Measurements from ENCODE around the gene C1QTNF12. TPM values are rescaled to one million over a fixed set of nuclear protein-coding genes. Genes with fewer than 3 reads are reported as not detected.

The C1QTNF12 gene
- total RNA-seq, 1 experiment from 2014 or later = 4.4 TPM

DNA sequence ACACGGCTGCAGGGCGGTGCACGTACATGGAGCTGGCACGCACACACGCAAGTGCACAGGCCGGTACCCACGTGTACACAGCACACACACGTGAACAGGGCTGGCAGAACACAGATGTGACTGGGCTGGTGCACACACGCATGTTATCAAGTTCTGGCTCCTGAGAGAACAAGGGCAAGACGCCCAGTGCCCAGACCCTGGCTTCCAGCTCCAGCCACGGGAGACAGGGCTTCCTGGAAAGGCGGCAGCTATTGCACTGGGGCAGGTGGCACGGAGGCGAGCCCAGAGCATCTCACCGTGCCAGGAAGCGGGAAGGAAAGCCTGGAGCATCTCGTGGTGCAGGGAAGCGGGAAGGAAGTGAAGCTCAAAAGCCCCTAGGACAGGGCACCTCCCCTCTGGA is 20.6 kb downstream of the C1QTNF12 start:
- Histone ChIP-seq H4K5ac (ENCODE audit: insufficient read length, low read depth, low read length) (no peak overlapping the region), H4K8ac (replicated peaks; ENCODE audit: insufficient read length, low read depth, low read length) (no peak overlapping the region), H2BK20ac (ENCODE audit: low read depth, low read length, poor library complexity, severe bottlenecking) (no peak overlapping the region), H2BK5ac (ENCODE audit: insufficient read length, low read length) (no peak overlapping the region), H3K79me1 (ENCODE audit: insufficient read depth, low read depth, low read length, poor library complexity, severe bottlenecking) (peaks cover 2% of the 10 kb centered on the region), H2AFZ (ENCODE audit: low read length) (no peak overlapping the region), H3K23ac (ENCODE audit: insufficient read length, low read depth, low read length) (no peak overlapping the region), H3K4me2 (ENCODE audit: insufficient read depth, insufficient read length, low read length) (no peak overlapping the region), H2BK120ac (ENCODE audit: low read depth, low read length, poor library complexity, severe bottlenecking) (no peak overlapping the region), H3K79me2 (ENCODE audit: insufficient read depth, low read length) (peaks cover 2% of the 10 kb centered on the region; the same call in 1 of the 2 replicates), H4K91ac (ENCODE audit: insufficient read length, low read depth, low read length) (no peak overlapping the region), H3K23me2 (ENCODE audit: insufficient read length, low read depth, low read length, poor library complexity, severe bottlenecking) (peaks cover under 1% of the 10 kb centered on the region), H2AK5ac (ENCODE audit: insufficient read length, low read length) (no peak overlapping the region), H3T11ph (ENCODE audit: low read length) (no peak overlapping the region), H3K4me1 (ENCODE audit: insufficient read depth, low read length) (no peaks in the 10 kb centered on the region), H3K9ac (ENCODE audit: extremely low read depth, insufficient read length, low read length) (no peak overlapping the region), H3K4ac (ENCODE audit: low read depth, low read length) (no peak overlapping the region), H2BK12ac (ENCODE audit: insufficient read length, low read depth, low read length) (no peak overlapping the region), H3K18ac (ENCODE audit: insufficient read length, low read depth, low read length) (no peak overlapping the region), H3K27me3 (ENCODE audit: insufficient read depth, low read length) (no peaks in the 10 kb centered on the region), H2BK15ac (ENCODE audit: low read depth, low read length) (no peak overlapping the region), H4K20me1 (ENCODE audit: control insufficient read depth, insufficient read depth, insufficient read length) (no peaks in the 10 kb centered on the region), H3K14ac (ENCODE audit: insufficient read depth, low read length) (no peak overlapping the region), H3K56ac (ENCODE audit: insufficient read length, low read depth, low read length) (no peak overlapping the region), H3K9me3 (ENCODE audit: control insufficient read depth, low read depth, low read length) (no peaks in the 10 kb centered on the region), H3K27ac (ENCODE audit: insufficient read length, low read depth, low read length) (no peak overlapping the region)
- no peak overlapping the region for H3K4me3 Mint-ChIP-seq
- H3K27ac Mint-ChIP-seq = peak overlapping the region in 1 of 3 experiments; percentile 5; a peak in 2 of 7 replicates
- H3K27me3 Mint-ChIP-seq (ENCODE audit: low read depth) = no peaks in the 10 kb centered on the region
- no peaks in the 10 kb centered on the region for H3K9me3 Mint-ChIP-seq
- no peak for TF ChIP-seq CTCF (conservative IDR thresholded peaks at IDR 0.05)
- WGBS (ENCODE audit: extremely low coverage, insufficient read length, low lambda C conversion rate) = no CpG with 5 or more reads among the region's 18 CpGs
- no peak for DNase-seq
- peaks cover 26 to 62% (median 51%) of the 10 kb centered on the region in 3 experiments for H3K36me3 Mint-ChIP-seq (ENCODE audit: insufficient read depth in 1 of 3, low read depth in 3 of 3)
- peaks cover 3 to 5% of the 10 kb centered on the region in 2 experiments for H3K4me1 Mint-ChIP-seq
